IMR-90 (cell line): ENCODE data around the gene SPATA25. TPM values are rescaled to one million over a fixed set of nuclear protein-coding genes. Genes with fewer than 3 reads are reported as not detected.

Experiments
- ATAC-seq: fragments of 200-7000 bp; cut with Tn5 transposase; 2 replicates; pipeline ENCODE4 v1.9.1; 2020; ENCODE audit warnings: low read depth, mild to moderate bottlenecking, moderate library complexity
- BruUV-seq: library from RNA; stranded (reverse); fragments of 400-500 nt; replicated peaks from 2 replicates; lab custom pipeline; 2021; lab: Mats Ljungman, UMichigan
- CTCF ChIA-PET: fragments of 300-600 bp; formaldehyde crosslinking; extraction: SDS; loops from one replicate; lab custom pipeline; 2021; ENCODE audit warnings: antibody characterized with exemption; lab: Yijun Ruan, JAX
- POLR2A ChIA-PET: fragments of 300-600 bp; sonication (Branson Sonifier 250); formaldehyde crosslinking; loops from one replicate; lab custom pipeline; 2022; ENCODE audit warnings: antibody characterized with exemption; ENCODE audit not compliant: unreplicated experiment; lab: Charles Lee
- DNase-seq: peaks from one replicate; pipeline ENCODE4 v3.0.0; 2013
- H2AFZ ChIP-seq: replicated peaks from 2 replicates; pipeline ENCODE3; 2013; ENCODE audit warnings: low read length, mild to moderate bottlenecking; ENCODE audit not compliant: poor library complexity
- H2AK5ac ChIP-seq: 2 replicates; pipeline ENCODE4 v1.6.1; 2013; ENCODE audit warnings: low read depth, low read length, inconsistent platforms
- H2AK9ac ChIP-seq: replicated peaks from 2 replicates; pipeline ENCODE3; 2013; ENCODE audit warnings: mild to moderate bottlenecking, low read depth, low read length, moderate library complexity; ENCODE audit not compliant: poor library complexity
- H2BK120ac ChIP-seq: 2 replicates; pipeline ENCODE4 v1.6.1; 2013; ENCODE audit warnings: low read depth, low read length, inconsistent platforms
- H2BK15ac ChIP-seq: 3 replicates; pipeline ENCODE4 v1.6.1; 2013; ENCODE audit warnings: low read depth, low read length, inconsistent platforms
- H2BK20ac ChIP-seq: 2 replicates; pipeline ENCODE4 v1.6.1; 2013; ENCODE audit warnings: low read depth, mild to moderate bottlenecking, inconsistent platforms, low read length, moderate library complexity
- H2BK5ac ChIP-seq: 2 replicates; pipeline ENCODE4 v1.6.1; 2013; ENCODE audit warnings: mild to moderate bottlenecking, low read depth, low read length, inconsistent platforms; ENCODE audit not compliant: poor library complexity, severe bottlenecking
- H3K14ac ChIP-seq: replicated peaks from 2 replicates; pipeline ENCODE4 v1.6.1; 2013; ENCODE audit warnings: low read depth, low read length, inconsistent platforms
- H3K18ac ChIP-seq: 2 replicates; pipeline ENCODE4 v1.6.1; 2013; ENCODE audit warnings: low read depth, low read length, control low read depth
- H3K23ac ChIP-seq: 2 replicates; pipeline ENCODE4 v1.6.1; 2013; ENCODE audit warnings: low read depth, low read length, inconsistent platforms
- H3K27ac ChIP-seq: 2 replicates; pipeline ENCODE4 v1.5.1; 2013; ENCODE audit warnings: mild to moderate bottlenecking, control low read depth, low read length; ENCODE audit not compliant: insufficient read depth
- H3K27me3 ChIP-seq: 2 replicates; pipeline ENCODE4 v1.6.1; 2013; ENCODE audit warnings: low read length; ENCODE audit not compliant: control insufficient read depth, insufficient read depth
- H3K36me3 ChIP-seq: 2 replicates; pipeline ENCODE4 v1.6.1; 2013; ENCODE audit warnings: low read length, mixed read lengths; ENCODE audit not compliant: control insufficient read depth, insufficient read depth
- H3K4ac ChIP-seq: 2 replicates; pipeline ENCODE4 v1.6.1; 2013; ENCODE audit warnings: low read depth, low read length, inconsistent platforms
- H3K4me1 ChIP-seq: 2 replicates; pipeline ENCODE4 v1.6.1; 2013; ENCODE audit warnings: low read length, mixed read lengths; ENCODE audit not compliant: control insufficient read depth, insufficient read depth
- H3K4me2 ChIP-seq: 2 replicates; pipeline ENCODE4 v1.6.1; 2013; ENCODE audit warnings: low read depth, mild to moderate bottlenecking, control low read depth, low read length, moderate library complexity
- H3K4me3 ChIP-seq: 2 replicates; pipeline ENCODE4 v1.5.1; 2013; ENCODE audit warnings: low read depth, mild to moderate bottlenecking, control low read depth, low read length, moderate library complexity; ENCODE audit not compliant: insufficient read depth
- H3K56ac ChIP-seq: 2 replicates; pipeline ENCODE4 v1.6.1; 2013; ENCODE audit warnings: low read length, inconsistent platforms; ENCODE audit not compliant: insufficient read depth; ENCODE audit errors: extremely low read depth
- H3K79me1 ChIP-seq, 2 experiments: 2 replicates each; pipeline ENCODE4 v1.6.1; 2013; ENCODE audit warnings: low read length in 2 of 2, inconsistent platforms in 1 of 2, low read depth in 1 of 2
- H3K9ac ChIP-seq: 2 replicates; pipeline ENCODE4 v1.6.1; 2013; ENCODE audit warnings: low read depth, low read length, control low read depth
- H3K9me1 ChIP-seq: 2 replicates; pipeline ENCODE4 v1.6.1; 2013; ENCODE audit warnings: low read length, inconsistent platforms; ENCODE audit not compliant: insufficient read depth
- H3K9me3 ChIP-seq: 2 replicates; pipeline ENCODE4 v1.6.1; 2013; ENCODE audit warnings: low read length; ENCODE audit not compliant: control insufficient read depth, insufficient read depth
- H4K20me1 ChIP-seq: 2 replicates; pipeline ENCODE4 v1.6.1; 2013; ENCODE audit warnings: low read length, inconsistent platforms; ENCODE audit not compliant: insufficient read depth
- H4K5ac ChIP-seq: 2 replicates; pipeline ENCODE4 v1.6.1; 2013; ENCODE audit warnings: mild to moderate bottlenecking, low read depth, low read length, control low read depth
- H4K8ac ChIP-seq, 2 experiments: 2 replicates each; pipeline ENCODE4 v1.6.1; 2013; ENCODE audit warnings: low read depth in 2 of 2, low read length in 2 of 2, control low read depth in 1 of 2, inconsistent platforms in 1 of 2
- H4K91ac ChIP-seq: 2 replicates; pipeline ENCODE4 v1.6.1; 2013; ENCODE audit warnings: low read depth, low read length, inconsistent platforms; ENCODE audit not compliant: insufficient read depth
- CEBPB ChIP-seq: IDR thresholded peaks from 2 replicates; pipeline ENCODE4 v1.6.1; 2012; ENCODE audit warnings: low read depth, low read length, improper control_type of control experiment
- MAZ ChIP-seq: IDR thresholded peaks from 2 replicates; pipeline ENCODE4 v1.6.1; 2012; ENCODE audit warnings: low read depth, mild to moderate bottlenecking, low read length, improper control_type of control experiment, moderate library complexity, borderline replicate concordance
- MXI1 ChIP-seq: IDR thresholded peaks from 2 replicates; pipeline ENCODE4 v1.6.1; 2012; ENCODE audit warnings: low read depth, mild to moderate bottlenecking, low read length, moderate library complexity, borderline replicate concordance
- NFE2L2 ChIP-seq: fragments of 150-350 bp; IDR thresholded peaks from 2 replicates; pipeline ENCODE4 v1.6.1; 2016; ENCODE audit warnings: low read depth, mild to moderate bottlenecking, low read length
- SMC3 ChIP-seq: fragments of 150-350 bp; IDR thresholded peaks from 2 replicates; pipeline ENCODE4 v1.6.1; 2016; ENCODE audit warnings: low read depth, mild to moderate bottlenecking, antibody characterized with exemption, low read length, moderate library complexity
- WGBS, 2 experiments: methylation state at CpG; one replicate each; pipeline versions ENCODE4 v1.1.5 to v1.1.7; 2013; ENCODE audit warnings: missing lambda C conversion rate in 2 of 2; ENCODE audit not compliant: insufficient read length in 1 of 2; ENCODE audit errors: extremely low coverage in 2 of 2; 5-methylcytosine and 5-hydroxymethylcytosine counted together
- dilution Hi-C: fragments of 300-500 bp; cut with HindIII; formaldehyde crosslinking; loops from one replicate; pipeline ENCODE4 v1.14.3; 2018; ENCODE audit warnings: low sequenced_read_pairs; ENCODE audit not compliant: unreplicated experiment
- in situ Hi-C: fragments of 300-500 bp; cut with MboI; formaldehyde crosslinking; loops from 3 replicates; pipeline ENCODE4 v1.14.3; 2019; ENCODE audit warnings: low sequenced_read_pairs, inconsistent platforms, mixed read lengths
- intact Hi-C: fragments of 100-400 bp; cut with micrococcal nuclease; formaldehyde crosslinking; loops from 2 replicates; pipeline ENCODE4 v1.10.0; 2022
- polyA plus RNA-seq, 3 experiments: library from polyadenylated mRNA; depleted of rRNA; stranded (reverse); fragments of >200 nt; gene quantifications; 2 replicates each; pipeline ENCODE4 v1.2.3, GENCODE V29; 2012; ENCODE audit warnings: low replicate concordance in 1 of 3
- total RNA-seq: library from RNA; depleted of rRNA; stranded (reverse); fragments of >200 nt; gene quantifications from 2 replicates; pipeline ENCODE4 v1.2.3, GENCODE V29; 2012

The SPATA25 gene
- total and polyA plus RNA-seq, 2 of the 4 experiments (the other 2 are of a cell fraction) = 0.18 to 0.36 TPM

DNA sequence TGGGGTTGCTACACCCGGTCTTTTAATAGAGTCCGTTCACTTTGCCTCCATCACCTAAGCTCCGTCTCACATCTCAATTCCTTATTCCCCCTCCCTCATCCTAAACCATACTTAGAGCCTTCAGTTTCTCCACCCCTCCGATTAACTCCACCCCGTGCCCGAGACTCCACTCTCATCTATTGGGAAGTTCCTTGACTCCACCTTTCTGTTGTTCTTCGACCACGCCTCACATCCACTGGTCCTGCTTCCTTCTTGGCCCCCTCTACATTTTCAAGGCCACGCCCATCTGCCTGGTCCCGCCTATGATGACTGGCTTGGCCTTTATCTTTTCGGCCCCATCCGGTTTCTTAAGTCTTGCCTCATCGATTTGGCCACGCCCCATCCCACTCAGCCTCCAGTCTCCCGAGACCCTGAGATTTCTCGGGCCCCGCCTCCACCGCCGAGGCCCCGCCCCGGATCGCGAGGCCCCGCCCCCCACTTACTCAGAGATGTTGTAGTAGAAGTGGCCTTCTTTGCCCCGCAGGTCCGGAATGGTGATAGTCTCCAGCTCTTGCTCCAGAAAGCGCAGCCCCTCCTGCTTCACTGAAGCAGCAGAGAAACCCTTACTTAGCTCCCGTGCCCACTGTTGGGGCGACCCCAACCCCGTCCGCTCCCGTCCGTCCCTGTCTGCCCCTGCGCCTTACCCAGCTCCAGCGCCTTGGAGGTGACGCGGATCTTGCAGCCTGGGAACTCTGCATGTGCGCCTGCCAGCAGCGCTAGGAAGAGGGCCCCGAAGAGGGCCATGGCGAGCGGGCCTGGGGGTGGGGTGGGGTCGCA, 23.5 kb upstream of the SPATA25 start:
- Histone ChIP-seq H3K27me3 (no peaks in the 10 kb centered on the region), H2AK9ac (peak overlapping the region; percentile 89), H2AK5ac (peak overlapping the region; percentile 81), H4K8ac (peak overlapping the region; percentile 65 to 85; a peak in 3 of 4 replicates), H3K9ac (peak overlapping the region; percentile 58), H2BK5ac (peak overlapping the region; percentile 69), H3K14ac (peak overlapping the region; percentile 89), H3K4me3 (peak overlapping the region; percentile 43), H4K20me1 (no peaks in the 10 kb centered on the region; the same call in 1 of the 2 replicates), H4K5ac (peak overlapping the region; percentile 42), H3K23ac (peak overlapping the region; percentile 68; the same call in 1 of the 2 replicates), H2BK20ac (0 out of 2 replicates have a peak overlapping the region, but pooled peaks have one; percentile 38), H3K79me1 (peaks cover 5 to 26% of the 10 kb centered on the region in 2 experiments; a peak in 3 of 4 replicates), H3K36me3 (peaks cover 23% of the 10 kb centered on the region; the same call in 1 of the 2 replicates), H3K56ac (no peak overlapping the region), H3K9me1 (peaks cover 20% of the 10 kb centered on the region), H3K27ac (peak overlapping the region; percentile 69), H2BK15ac (no peak overlapping the region), H3K18ac (peak overlapping the region; percentile 39; the same call in 1 of the 2 replicates), H3K9me3 (no peaks in the 10 kb centered on the region), H2AFZ (peak overlapping the region; percentile 87), H4K91ac (peak overlapping the region; percentile 43; the same call in 1 of the 2 replicates), H3K4ac (peak overlapping the region; percentile 82), H3K4me1 (peaks cover 16% of the 10 kb centered on the region), H3K4me2 (peak overlapping the region; percentile 88), H2BK120ac (no peak overlapping the region; the same call in 1 of the 2 replicates)
- in situ Hi-C loops = loop anchor here (25.0 kb wide), 1 partner anchor 574 kb away; the partner anchor contains the start of gene SDC4
- 11 to 100% methylated on average over 1 to 8 of the region's 43 CpGs for WGBS, 2 experiments
- ATAC-seq (peak; percentile 93), DNase-seq (peak; percentile 100)
- dilution Hi-C loops = no loop called here
- BruUV-seq = no TSS peak
- ChIA-PET POLR2A (no interaction called here), CTCF (interaction anchor here (1.3 kb wide), 1 partner anchor 21 kb away, joined by 8 read pairs; no protein-coding TSS in a partner anchor)
- intact Hi-C loops = loop anchor here (1.0 kb wide), 1 partner anchor 24 kb away; no protein-coding TSS in a partner anchor
- TF ChIP-seq MAZ = peak; percentile 51; the same call in 1 of the 2 replicates
- TF ChIP-seq NFE2L2 = peak; percentile 23; the same call in 1 of the 2 replicates
- no peak for TF ChIP-seq SMC3
- TF ChIP-seq CEBPB = peak; percentile 97
- TF ChIP-seq MXI1 = peak; percentile 64; the same call in 1 of the 2 replicates
